Transverse colon (tissue), 4 donors: ENCODE measurements around the gene CAMKK1. TPM values are rescaled to one million over a fixed set of nuclear protein-coding genes. Genes with fewer than 3 reads are reported as not detected.
A peak's percentile ranks its signal among the peaks of the same experiment; 100 is the strongest.

Source experiments
- DNase-seq: peaks from one replicate; pipeline ENCODE4 v3.0.0-alpha.2; 2019
- H3K27ac ChIP-seq, 4 donors: fragments of 200-600 bp; sonication (generic); 2 replicates each; pipeline ENCODE4 v1.5.1; 2016 to 2018; ENCODE audit warnings: inconsistent platforms in 4 of 4
- H3K27me3 ChIP-seq: fragments of 200-600 bp; sonication (generic); 2 replicates; pipeline ENCODE4 v1.5.1; 2017; ENCODE audit warnings: inconsistent platforms
- H3K36me3 ChIP-seq, 4 donors: fragments of 200-600 bp; sonication (generic); 2 replicates each; pipeline ENCODE4 v1.5.1; 2017 to 2019; ENCODE audit warnings: inconsistent platforms in 4 of 4
- H3K4me1 ChIP-seq, 4 donors: fragments of 200-600 bp; sonication (generic); 2 replicates each; pipeline ENCODE4 v1.5.1; 2017 to 2020; ENCODE audit warnings: inconsistent platforms in 4 of 4
- H3K4me3 ChIP-seq, 4 donors: fragments of 200-600 bp; sonication (generic); 1 replicate in 1 of 4; 2 replicates in 3 of 4; pipeline versions ENCODE4 v1.5.1 to v1.6.1; 2017 to 2019; ENCODE audit warnings: inconsistent platforms in 4 of 4
- H3K9me3 ChIP-seq, 2 donors: fragments of 200-600 bp; sonication (generic); 2 replicates each; pipeline ENCODE4 v1.5.1; 2017 to 2019; ENCODE audit warnings: inconsistent platforms in 2 of 2
- CTCF ChIP-seq, 5 experiments: fragments of 200-600 bp in 3 of 5; fragments of 450-650 bp in 2 of 5; sonication (generic) in 3 of 5; IDR thresholded peaks; 1 replicate in 2 of 5; 2 replicates in 3 of 5; pipeline ENCODE4 v1.5.1; 2016 to 2017; ENCODE audit warnings: antibody characterized with exemption in 5 of 5, inconsistent platforms in 3 of 5, mild to moderate bottlenecking in 2 of 5, moderate library complexity in 1 of 5
- EP300 ChIP-seq: sonication (generic); formaldehyde crosslinking; IDR thresholded peaks from one replicate; pipeline ENCODE4 v1.6.1; 2017; ENCODE audit warnings: antibody characterized with exemption, low read depth
- POLR2A ChIP-seq: fragments of 450-650 bp; IDR thresholded peaks from one replicate; pipeline ENCODE4 v1.6.1; 2016; ENCODE audit warnings: antibody characterized with exemption, mild to moderate bottlenecking, moderate library complexity
- POLR2AphosphoS5 ChIP-seq, 3 donors: sonication (generic); formaldehyde crosslinking; IDR thresholded peaks; one replicate each; pipeline ENCODE4 v1.6.1; 2016; ENCODE audit warnings: antibody characterized with exemption in 3 of 3
- WGBS, 2 donors: methylation state at CpG; one replicate each; pipeline ENCODE4 v1.1.5; 2018; ENCODE audit warnings: low coverage in 1 of 2; 5-methylcytosine and 5-hydroxymethylcytosine counted together
- in situ Hi-C, 4 donors: fragments of 200-750 bp; cut with MboI; loops; one replicate each; pipeline versions ENCODE4 v1.15.0 to v1.15.1; 2017; ENCODE audit warnings: low sequenced_read_pairs in 3 of 4, low pct_ligation_motif_present in 1 of 4, low pct_unique_long_range_greater_than_20kb in 1 of 4
- intact Hi-C: fragments of 100-400 bp; cut with DNase I; formaldehyde crosslinking; loops from one replicate; pipeline ENCODE4 v1.15.1; 2023; ENCODE audit warnings: low total_unique reads
- total RNA-seq, 4 donors: library from RNA; depleted of rRNA; stranded (reverse); fragments of >200 nt; gene quantifications; one replicate each; pipeline ENCODE4 v1.1.0, GENCODE V29; 2016

The CAMKK1 gene
- total RNA-seq, 4 donors from 2014 or later: 2.9 to 31.0 (median 5.0) TPM

- Histone ChIP-seq H3K4me1 (peaks cover 50 to 91% (median 80%) of the 10 kb centered on the region in 4 donors), H3K4me3 (no peak overlapping the region), H3K27me3 (no peaks in the 10 kb centered on the region), H3K9me3 (no peaks in the 10 kb centered on the region), H3K27ac (peak overlapping the region; percentile 86 to 93 (median 90)), H3K36me3 (no peaks in the 10 kb centered on the region)
- intact Hi-C loops (no loop called here), in situ Hi-C loops (no loop called here)
- no peak for DNase-seq
- no peak for TF ChIP-seq POLR2A
- TF ChIP-seq POLR2AphosphoS5 (IDR thresholded peaks at IDR 0.05): no peak
- no peak for TF ChIP-seq CTCF (IDR thresholded peaks at IDR 0.05)
- WGBS, 2 donors: 56 to 64% methylated on average over 4 of the region's 4 CpGs
Measured at GRCh38 chr17:3890878-3891219, 2.0 kb downstream of the CAMKK1 start.

DNA sequence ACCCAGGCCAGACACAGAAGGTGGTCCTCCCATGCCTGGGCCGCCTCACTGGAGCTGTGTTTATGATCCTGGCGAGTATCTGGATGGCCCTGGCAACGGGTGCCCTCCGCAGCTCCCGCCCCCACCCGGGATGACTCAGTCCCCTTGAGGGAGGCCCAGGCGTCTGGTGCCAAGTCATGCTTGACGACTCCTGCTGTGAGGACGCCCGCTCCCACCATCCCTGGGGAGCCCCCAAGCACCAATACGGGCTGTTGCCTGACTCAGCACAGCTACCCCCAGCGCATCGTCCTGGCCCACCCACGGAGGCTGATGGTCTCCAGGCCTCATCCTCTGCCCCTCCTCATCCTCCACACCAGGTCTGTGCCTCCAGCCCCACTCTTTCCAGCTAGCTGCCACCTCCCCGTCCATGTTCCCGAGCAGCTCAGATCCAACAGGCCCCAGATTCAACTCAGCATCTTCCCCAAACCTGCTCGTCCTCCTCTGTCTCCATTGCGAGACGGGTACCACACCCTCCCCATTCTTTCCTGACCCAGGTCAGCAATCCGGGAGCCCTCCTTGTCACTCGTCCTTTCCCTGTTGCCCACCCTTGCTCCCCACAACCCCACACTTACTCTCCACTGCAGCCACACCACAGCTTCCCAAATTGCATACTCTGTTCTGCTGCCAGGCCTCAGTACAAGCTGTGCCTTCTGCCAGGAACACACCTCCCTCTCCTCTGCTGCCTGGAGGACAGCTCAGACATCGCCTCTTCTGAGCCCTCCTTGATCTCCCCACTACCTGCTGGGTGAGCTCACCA is 2.6 kb downstream of the CAMKK1 start:
- intact Hi-C loops: no loop called here

DNA sequence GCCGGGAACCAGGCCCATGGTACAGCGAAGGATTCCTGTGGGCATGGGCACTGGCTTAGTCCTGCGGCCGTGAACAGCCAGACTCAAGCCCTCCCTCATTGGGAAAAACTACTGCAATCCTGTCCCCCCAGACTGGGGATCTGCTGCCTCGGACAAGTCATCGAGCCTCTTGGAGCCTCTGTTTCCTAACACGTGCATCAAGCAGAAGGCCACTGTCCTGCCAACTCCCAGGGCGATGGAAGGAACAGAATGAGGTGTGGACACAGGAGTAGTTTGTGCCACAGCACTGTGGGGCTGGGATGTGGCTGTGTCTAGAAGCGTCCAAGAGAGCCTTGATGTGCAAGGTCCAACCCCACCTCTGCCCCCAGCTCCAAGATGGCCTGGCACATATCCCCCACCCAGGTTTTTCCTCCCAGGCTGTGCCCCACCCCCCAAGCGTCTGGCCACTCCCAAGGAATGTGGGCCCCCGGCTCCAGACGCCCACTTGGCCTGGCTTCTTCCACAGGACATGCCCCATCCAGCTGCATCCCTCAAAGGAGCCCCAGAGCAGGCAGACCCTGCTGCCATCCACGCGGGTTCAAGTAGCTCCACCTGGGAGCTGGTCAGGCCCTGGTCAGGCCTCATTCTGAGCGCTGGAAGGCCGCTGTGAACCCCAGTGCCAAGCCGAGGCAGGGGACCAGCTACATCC is 3.4 kb downstream of the CAMKK1 start:
- H3K4me3 ChIP-seq: no peak overlapping the region
- in situ Hi-C loops: no loop called here

More for the DNA sequence above, 2.6 kb downstream of the CAMKK1 start:
- H3K4me1 ChIP-seq: peaks cover 45 to 85% (median 75%) of the 10 kb centered on the region in 4 donors
- TF ChIP-seq POLR2A: no peak
- no peak for TF ChIP-seq CTCF (IDR thresholded peaks at IDR 0.05)
- peak in 1 of 3 donors; percentile 45 for TF ChIP-seq POLR2AphosphoS5 (IDR thresholded peaks at IDR 0.05)
- peak; percentile 69 for DNase-seq
- no peak overlapping the region for H3K4me3 ChIP-seq
- H3K27ac ChIP-seq: peak overlapping the region; percentile 86 to 93 (median 90)
- no peaks in the 10 kb centered on the region for H3K27me3 ChIP-seq
- H3K9me3 ChIP-seq: no peaks in the 10 kb centered on the region
- no peaks in the 10 kb centered on the region for H3K36me3 ChIP-seq
- in situ Hi-C loops: no loop called here
- 56 to 77% methylated on average over 6 to 22 of the region's 22 CpGs for WGBS, 2 donors

More for the DNA sequence above, 3.4 kb downstream of the CAMKK1 start:
- Histone ChIP-seq H3K9me3 (no peaks in the 10 kb centered on the region), H3K27ac (peak overlapping the region; percentile 86 to 93 (median 90)), H3K4me1 (peaks cover 40 to 79% (median 68%) of the 10 kb centered on the region in 4 donors), H3K27me3 (no peaks in the 10 kb centered on the region), H3K36me3 (no peaks in the 10 kb centered on the region)
- TF ChIP-seq POLR2A (no peak), EP300 (no peak), POLR2AphosphoS5 (IDR thresholded peaks at IDR 0.05) (no peak), CTCF (IDR thresholded peaks at IDR 0.05) (no peak)
- DNase-seq: no peak
- intact Hi-C loops: no loop called here
- 70% methylated on average over 15 of the region's 17 CpGs; no CpG with 5 or more reads in 1 of the 2 donors for WGBS, 2 donors
